SK-N-SH treated with all-trans-retinoic acid at 6 μM for 48 hours (cell line): Measurements from ENCODE around the gene LELP1.

Experiments used
- ESRRG ChIP-seq: fragments of 250-450 bp; sonication (Bioruptor Pico); IDR thresholded peaks from 2 replicates; pipeline ENCODE4 v1.6.1; 2021; ENCODE audit warnings: mild to moderate bottlenecking
- RARB ChIP-seq: fragments of 250-450 bp; sonication (Bioruptor Pico); IDR thresholded peaks from 2 replicates; pipeline ENCODE4 v1.8.0; 2021; ENCODE audit warnings: mild to moderate bottlenecking, moderate library complexity
- TOX ChIP-seq: fragments of 250-450 bp; sonication (Bioruptor Pico); IDR thresholded peaks from 2 replicates; pipeline ENCODE4 v1.8.0; 2021; ENCODE audit warnings: mild to moderate bottlenecking, moderate library complexity, borderline replicate concordance
- ZC3H10 ChIP-seq: fragments of 250-450 bp; sonication (Bioruptor Pico); IDR thresholded peaks from 2 replicates; pipeline ENCODE4 v1.5.1; 2021; ENCODE audit warnings: mild to moderate bottlenecking, moderate library complexity
- ZFP3 ChIP-seq: fragments of 250-450 bp; sonication (Bioruptor Pico); IDR thresholded peaks from 2 replicates; pipeline ENCODE4 v1.5.0; 2020; ENCODE audit warnings: mild to moderate bottlenecking, moderate library complexity
- TF ChIP-seq, protein P1 (sequence below): fragments of 250-450 bp; sonication (Bioruptor Pico); IDR thresholded peaks from 2 replicates; pipeline ENCODE4 v1.8.0; 2020; ENCODE audit warnings: mild to moderate bottlenecking, moderate library complexity, borderline replicate concordance
- TF ChIP-seq, protein P2 (sequence below): fragments of 250-450 bp; sonication (Bioruptor Pico); IDR thresholded peaks from 2 replicates; pipeline ENCODE4 v1.5.1; 2020; ENCODE audit warnings: low read depth, mild to moderate bottlenecking, moderate library complexity
- TF ChIP-seq, protein P3 (sequence below): fragments of 250-450 bp; sonication (Bioruptor Pico); IDR thresholded peaks from 2 replicates; pipeline ENCODE4 v1.8.0; 2021; ENCODE audit warnings: low read depth, mild to moderate bottlenecking, moderate library complexity, borderline replicate concordance

DNA sequence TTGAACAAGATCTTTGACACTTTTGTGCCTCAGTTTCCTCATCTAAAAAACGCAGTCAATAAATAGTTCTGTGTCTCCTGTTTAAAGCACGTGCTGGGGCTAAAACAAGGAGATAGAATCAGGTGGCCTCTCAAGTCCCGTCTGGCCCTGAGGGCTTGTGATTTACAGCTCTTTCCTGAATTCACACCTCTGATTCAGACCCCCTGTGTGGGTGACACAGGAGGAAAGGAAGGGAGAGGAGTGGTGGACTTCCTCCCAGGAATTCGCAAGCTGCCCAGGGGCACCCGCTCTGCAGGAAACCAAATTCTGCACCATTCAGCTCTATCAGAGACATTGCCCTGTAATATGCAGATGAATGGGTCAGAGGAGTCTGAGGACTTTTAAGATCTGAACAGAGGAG, 9.0 kb downstream of the LELP1 start:
- TF ChIP-seq, protein P1, sequence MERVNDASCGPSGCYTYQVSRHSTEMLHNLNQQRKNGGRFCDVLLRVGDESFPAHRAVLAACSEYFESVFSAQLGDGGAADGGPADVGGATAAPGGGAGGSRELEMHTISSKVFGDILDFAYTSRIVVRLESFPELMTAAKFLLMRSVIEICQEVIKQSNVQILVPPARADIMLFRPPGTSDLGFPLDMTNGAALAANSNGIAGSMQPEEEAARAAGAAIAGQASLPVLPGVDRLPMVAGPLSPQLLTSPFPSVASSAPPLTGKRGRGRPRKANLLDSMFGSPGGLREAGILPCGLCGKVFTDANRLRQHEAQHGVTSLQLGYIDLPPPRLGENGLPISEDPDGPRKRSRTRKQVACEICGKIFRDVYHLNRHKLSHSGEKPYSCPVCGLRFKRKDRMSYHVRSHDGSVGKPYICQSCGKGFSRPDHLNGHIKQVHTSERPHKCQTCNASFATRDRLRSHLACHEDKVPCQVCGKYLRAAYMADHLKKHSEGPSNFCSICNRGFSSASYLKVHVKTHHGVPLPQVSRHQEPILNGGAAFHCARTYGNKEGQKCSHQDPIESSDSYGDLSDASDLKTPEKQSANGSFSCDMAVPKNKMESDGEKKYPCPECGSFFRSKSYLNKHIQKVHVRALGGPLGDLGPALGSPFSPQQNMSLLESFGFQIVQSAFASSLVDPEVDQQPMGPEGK (CRISPR knock-in tag) = no peak
- TF ChIP-seq, protein P2, sequence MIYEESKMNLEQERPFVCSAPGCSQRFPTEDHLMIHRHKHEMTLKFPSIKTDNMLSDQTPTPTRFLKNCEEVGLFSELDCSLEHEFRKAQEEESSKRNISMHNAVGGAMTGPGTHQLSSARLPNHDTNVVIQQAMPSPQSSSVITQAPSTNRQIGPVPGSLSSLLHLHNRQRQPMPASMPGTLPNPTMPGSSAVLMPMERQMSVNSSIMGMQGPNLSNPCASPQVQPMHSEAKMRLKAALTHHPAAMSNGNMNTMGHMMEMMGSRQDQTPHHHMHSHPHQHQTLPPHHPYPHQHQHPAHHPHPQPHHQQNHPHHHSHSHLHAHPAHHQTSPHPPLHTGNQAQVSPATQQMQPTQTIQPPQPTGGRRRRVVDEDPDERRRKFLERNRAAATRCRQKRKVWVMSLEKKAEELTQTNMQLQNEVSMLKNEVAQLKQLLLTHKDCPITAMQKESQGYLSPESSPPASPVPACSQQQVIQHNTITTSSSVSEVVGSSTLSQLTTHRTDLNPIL (CRISPR knock-in tag) = no peak
- TF ChIP-seq ZC3H10 (CRISPR knock-in tag) (no peak), TOX (CRISPR knock-in tag) (no peak), ESRRG (CRISPR knock-in tag) (no peak), ZFP3 (CRISPR knock-in tag) (no peak), RARB (CRISPR knock-in tag) (no peak)
- TF ChIP-seq, protein P3, sequence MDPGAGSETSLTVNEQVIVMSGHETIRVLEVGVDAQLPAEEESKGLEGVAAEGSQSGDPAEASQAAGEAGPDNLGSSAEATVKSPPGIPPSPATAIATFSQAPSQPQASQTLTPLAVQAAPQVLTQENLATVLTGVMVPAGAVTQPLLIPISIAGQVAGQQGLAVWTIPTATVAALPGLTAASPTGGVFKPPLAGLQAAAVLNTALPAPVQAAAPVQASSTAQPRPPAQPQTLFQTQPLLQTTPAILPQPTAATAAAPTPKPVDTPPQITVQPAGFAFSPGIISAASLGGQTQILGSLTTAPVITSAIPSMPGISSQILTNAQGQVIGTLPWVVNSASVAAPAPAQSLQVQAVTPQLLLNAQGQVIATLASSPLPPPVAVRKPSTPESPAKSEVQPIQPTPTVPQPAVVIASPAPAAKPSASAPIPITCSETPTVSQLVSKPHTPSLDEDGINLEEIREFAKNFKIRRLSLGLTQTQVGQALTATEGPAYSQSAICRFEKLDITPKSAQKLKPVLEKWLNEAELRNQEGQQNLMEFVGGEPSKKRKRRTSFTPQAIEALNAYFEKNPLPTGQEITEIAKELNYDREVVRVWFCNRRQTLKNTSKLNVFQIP (CRISPR knock-in tag) = no peak
